ENCODE results near the gene GTF3C5.
A peak's percentile ranks its signal among the peaks of the same experiment; 100 is the strongest.
"Not testable (repeated sequence)": the region's sequence is repeated elsewhere in the genome, so short reads cannot be mapped to it uniquely, and the experiment has no call there.

GTF3C5 gene

DNA sequence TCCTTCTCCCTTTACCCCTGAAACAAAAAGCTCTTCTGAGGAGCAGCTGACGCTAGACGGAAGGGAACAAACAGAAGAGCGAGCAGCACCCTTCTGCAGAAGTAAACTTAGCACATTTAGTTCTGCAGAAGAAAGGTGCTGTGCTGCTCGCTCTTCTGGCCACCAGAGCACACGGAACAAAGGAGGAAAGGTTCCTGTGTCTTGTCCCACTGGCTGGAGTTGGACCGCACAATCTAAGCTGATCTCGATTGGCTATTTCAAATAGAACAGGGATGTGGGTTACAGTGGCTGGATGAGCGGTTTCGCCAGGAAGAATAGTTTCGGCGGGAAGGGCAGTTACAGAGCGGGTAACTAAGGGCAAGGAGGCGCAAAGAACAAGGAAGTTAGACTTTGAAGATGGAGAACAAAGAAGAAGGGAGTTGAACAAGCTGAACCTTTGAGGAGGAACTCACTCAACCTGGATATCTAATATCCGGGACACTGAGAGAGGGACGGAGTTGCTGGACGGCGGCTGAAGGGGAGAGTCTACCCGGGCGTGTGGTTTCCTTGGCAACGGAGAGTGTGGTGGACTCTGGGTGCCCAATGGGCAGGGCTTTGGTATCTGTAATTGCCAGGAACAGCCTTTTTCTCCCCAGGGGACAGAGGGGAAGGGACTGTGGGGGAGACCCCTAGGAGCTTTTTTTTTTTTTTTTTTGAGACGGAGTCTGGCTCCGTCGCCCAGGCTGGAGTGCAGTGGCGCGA lies 7.1 kb downstream of the GTF3C5 start:
- TF ChIP-seq, protein P1, sequence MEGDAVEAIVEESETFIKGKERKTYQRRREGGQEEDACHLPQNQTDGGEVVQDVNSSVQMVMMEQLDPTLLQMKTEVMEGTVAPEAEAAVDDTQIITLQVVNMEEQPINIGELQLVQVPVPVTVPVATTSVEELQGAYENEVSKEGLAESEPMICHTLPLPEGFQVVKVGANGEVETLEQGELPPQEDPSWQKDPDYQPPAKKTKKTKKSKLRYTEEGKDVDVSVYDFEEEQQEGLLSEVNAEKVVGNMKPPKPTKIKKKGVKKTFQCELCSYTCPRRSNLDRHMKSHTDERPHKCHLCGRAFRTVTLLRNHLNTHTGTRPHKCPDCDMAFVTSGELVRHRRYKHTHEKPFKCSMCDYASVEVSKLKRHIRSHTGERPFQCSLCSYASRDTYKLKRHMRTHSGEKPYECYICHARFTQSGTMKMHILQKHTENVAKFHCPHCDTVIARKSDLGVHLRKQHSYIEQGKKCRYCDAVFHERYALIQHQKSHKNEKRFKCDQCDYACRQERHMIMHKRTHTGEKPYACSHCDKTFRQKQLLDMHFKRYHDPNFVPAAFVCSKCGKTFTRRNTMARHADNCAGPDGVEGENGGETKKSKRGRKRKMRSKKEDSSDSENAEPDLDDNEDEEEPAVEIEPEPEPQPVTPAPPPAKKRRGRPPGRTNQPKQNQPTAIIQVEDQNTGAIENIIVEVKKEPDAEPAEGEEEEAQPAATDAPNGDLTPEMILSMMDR (conservative IDR thresholded peaks at IDR 0.05): no peak
- H3K27ac ChIP-seq: no peak overlapping the region

DNA sequence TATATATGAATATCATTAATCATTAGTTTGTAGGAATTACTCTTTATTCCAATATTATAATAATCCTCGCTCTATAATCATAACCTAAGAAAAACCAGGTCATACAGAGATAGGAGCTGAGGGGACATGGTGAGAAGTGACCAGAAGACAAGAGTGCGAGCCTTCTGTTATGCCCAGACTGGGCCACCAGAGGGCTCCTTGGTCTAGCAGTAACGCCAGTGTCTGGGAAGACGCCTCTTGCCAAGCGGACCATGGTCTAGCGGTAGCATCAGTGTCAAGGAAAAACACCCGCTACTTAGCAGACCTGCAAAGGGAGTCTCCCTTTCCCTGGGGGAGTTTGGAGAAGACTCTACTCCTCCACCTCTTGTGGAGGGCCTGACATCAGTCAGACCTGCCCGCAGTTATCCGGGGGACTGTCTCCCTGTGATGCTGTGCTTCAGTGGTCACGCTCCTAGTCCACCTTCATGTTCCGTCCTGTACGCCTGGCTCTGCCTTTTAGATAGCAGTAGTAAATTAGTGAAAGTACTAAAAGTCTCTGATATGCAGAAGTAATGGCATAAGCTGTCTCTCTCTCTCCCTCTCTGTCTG lies 10.2 kb downstream of the GTF3C5 start:
- TF ChIP-seq, protein P1 (conservative IDR thresholded peaks at IDR 0.05): peak; percentile 66
- H3K27ac ChIP-seq: not testable (repeated sequence)

DNA sequence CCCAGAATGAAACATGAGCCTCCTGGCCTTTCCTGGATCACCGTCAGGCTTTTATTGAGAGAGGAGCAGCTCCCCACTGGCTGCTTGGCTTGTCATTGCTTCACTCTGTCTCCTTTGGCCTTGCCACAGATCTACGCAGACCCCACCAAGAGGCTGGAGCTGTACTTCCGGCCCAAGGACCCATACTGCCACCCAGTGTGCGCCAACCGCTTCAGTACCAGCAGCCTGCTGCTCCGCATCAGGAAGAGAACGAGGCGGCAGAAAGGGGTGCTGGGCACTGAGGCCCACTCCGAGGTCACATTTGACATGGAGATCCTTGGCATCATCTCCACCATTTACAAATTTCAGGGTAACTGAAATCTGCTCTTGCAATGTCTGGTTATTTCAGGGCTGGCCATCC lies 11.2 kb downstream of the GTF3C5 start:
- TF ChIP-seq, protein P1 (conservative IDR thresholded peaks at IDR 0.05): no peak
- no peak overlapping the region for H3K27ac ChIP-seq

DNA sequence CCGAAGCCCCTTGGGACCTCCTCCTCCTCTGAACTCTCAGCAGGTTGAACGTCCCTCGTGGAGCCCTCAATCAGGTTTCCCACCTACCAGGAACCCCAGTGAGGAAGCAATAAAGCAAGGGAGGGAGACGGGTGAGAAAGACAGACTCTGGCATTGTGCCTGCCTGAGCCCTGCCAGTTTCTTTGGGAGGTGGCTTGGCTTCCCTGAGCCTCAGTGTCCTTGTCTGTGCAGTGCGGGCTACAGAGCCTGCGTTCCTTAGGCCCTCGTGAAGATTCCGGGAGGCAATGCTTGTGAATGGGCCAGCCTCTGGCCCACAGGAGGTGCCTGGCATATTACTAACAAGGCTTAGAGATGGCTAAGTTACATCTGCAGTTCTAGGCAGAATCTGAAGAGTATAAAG lies 11.9 kb downstream of the GTF3C5 start:
- H3K27ac ChIP-seq: no peak overlapping the region
- TF ChIP-seq, protein P1 (conservative IDR thresholded peaks at IDR 0.05): no peak

DNA sequence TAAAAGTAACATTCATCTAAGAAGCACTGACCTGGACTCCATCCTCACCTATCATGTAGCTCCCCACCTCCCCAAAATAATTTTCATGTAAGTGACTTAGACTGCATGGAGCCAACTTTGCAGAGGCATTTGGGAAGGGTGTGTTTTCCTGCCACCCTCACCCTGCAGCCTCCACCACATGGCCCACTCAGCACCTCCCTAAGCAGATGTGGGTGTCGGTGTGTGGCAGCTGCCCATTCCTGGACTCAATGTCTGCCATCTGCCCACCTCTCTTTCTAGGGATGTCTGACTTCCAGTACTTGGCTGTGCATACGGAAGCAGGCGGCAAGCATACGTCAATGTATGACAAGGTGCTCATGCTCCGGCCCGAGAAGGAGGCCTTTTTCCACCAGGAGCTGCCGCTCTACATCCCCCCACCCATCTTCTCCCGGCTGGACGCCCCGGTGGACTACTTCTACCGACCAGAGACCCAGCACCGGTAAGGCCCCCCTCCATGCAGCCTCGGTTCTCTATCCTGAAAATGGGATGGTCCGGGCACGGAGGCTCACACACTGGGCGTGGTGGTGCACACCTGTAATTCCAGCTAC lies 12.7 kb downstream of the GTF3C5 start:
- TF ChIP-seq, protein P1 (conservative IDR thresholded peaks at IDR 0.05): no peak
- H3K27ac ChIP-seq: no peak overlapping the region

DNA sequence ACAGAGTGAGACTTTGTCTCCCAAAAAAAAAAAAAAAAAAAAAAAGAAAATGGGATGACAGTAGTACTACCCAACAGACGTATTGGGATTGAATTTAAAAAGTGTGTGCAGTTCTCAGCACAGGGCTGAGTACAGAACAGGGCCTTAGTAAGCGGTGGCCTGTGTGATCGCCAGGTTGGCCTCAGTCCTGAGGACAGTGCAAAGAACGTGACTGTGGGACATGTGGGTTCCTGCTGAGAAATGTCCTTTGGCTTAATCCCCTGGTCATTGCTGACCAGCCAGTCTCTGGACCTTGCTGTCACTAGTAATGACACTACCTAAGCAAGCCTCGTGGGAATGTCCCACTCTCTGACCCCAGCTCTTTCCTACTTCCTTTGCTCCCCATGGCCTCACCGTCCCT lies 13.3 kb downstream of the GTF3C5 start:
- TF ChIP-seq, protein P1 (conservative IDR thresholded peaks at IDR 0.05): no peak
- H3K27ac ChIP-seq: no peak overlapping the region

DNA sequence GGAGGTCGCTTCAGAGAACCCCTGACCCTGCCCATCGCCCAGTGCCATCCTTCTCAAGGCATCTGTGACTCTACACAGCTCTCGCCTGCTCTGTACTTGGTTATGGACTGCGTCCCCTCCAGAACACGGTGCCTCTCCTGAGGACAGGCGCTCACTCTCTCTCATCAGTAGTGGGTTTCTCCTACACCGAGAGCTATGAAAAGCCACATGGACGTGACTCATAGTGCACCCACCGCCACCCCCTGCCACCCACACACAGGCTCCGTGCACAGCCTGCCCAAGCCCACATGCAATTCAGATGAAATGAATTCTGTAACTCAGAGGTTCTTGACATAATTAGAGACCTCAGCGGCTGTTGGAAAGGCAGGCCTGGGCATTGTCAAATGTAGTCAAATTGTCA lies 13.9 kb downstream of the GTF3C5 start:
- no peak overlapping the region for H3K27ac ChIP-seq
- TF ChIP-seq, protein P1 (conservative IDR thresholded peaks at IDR 0.05): no peak
